Measurements from ENCODE around the gene BCOR.

BCOR gene

DNA sequence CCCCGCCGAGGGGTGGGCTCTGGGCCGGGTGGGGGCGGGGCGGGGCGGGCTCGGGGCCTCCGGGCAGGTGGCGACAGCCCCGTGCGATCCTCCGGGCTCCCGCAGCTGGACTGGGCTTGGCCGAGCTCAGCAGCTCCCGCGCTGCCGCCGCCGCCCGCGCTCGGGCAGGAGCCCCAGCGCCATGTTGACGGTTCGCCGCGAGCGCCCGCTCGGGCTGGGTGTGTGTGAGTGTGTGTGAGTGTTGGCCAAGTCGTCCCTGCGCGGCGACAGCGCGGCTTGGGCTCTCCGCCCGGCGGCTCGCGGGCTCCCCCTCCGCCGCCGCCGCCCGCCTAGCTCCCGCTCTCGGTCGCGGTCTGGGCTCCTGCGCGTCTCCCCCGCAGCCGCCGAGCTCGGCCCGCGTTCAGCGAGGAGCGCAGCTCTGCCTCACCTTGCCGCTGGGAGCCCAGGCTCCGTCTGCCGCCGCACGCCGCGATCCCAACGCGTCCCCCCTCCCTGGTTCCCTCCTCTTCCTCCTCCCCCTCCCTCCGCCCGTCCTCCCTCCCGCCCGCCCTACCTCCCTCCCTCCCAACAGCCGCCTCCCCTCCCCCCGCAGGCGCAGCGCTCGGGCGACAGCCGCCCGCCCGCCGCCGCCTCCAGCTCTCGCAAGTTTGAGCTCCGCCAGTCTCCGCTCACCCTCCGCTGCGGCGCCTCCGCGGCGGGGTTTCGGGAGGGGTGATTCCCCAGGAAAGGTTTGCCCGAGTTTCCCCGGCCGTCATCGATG is at the start of gene BCOR:
BCOR (minus strand) TSS at position 455 of the 760 bp plus-strand sequence. CDS start 20,029 bp downstream, outside the sequence.
- DNase-seq (ENCODE audit: low read depth), result peak; percentile 66

GRCh38 chrX:40147126-40147952 is 49.6 kb upstream of the BCOR start:
- DNase-seq (ENCODE audit: low read depth), result no peak

GRCh38 chrX:40146262-40147125 is 48.7 kb upstream of the BCOR start:
- DNase-seq (ENCODE audit: low read depth), result peak; percentile 48

DNA sequence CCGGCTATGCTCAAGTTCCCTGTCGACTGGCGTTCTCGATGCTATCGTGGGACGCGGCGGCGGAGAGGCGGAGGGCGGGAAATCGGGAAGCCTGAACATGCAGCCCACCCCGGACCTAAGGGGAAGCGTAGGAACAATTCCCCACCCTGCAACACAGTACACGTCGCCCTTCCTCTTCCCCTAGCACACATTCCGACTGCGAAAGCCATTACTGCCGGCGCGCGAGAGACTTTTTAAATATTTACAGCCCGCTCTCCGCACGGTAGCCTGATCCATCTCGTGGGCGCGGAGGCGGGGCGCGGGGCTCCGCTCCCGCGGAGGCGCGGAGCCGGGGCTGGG is 48.1 kb upstream of the BCOR start:
- DNase-seq (ENCODE audit: low read depth), result peak; percentile 18

DNA sequence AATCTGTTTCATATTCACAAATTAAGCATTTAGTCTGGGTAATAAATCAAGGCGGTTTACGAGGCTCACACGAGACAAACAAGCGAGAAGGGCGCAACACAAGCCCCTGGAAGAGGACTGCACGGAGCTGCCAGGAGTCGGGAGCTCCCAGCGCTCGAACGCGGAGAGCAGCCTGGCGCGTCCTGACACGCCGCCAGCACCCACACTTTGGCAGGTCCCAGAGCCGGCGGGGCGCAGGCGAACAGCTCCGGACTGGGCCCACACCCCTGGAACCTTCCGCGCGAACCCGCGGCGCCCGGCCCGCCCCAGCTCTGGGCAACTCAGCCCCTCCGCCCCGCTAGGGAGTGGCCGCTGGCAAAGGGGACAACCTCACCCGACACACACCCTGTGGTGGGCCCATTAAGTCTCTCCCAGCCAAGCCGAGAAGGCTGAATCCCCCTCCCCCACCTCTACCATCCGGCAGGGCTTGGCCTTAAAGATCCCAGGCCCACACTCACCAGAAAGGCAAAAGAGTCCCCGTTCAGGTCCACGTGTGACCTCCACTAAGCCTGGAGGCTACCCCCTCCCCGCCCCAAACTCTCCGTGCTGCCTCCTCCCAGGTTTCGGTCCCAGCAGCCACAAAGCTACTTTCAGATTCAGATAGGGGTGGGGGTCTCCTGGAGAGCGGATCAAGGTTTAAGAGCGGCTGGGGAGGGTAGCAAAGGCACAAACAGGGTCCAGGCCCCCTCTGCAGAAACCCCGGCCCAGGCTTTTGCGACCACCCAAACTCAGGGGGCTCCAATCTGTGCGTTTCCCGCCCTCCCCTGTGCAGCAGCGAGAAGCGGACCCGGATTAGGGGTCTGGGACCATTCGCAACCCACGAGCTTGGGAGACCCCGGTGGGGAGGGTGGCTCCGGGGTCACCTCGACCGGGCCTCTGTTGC is 47.5 kb upstream of the BCOR start:
- peak; percentile 16 for DNase-seq (ENCODE audit: low read depth)

DNA sequence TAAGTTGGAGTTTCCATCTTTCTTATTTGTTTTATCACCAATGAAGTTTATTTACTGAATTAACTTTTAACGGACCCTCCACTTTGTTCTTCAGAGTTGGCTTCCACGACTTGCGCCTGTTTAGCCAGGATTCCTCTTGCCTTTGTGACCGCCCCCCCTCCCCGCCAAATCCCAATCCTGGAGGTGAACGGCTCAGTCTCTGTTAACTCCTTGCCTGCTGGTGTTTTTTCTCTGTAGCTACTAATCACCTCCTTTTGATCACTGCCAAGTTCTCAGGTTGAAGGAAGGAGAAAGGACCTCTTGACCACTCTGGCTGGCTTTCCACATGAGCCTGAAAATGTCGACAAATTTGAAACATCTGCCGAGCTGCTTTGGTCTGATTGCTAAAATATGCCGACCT is 46.8 kb upstream of the BCOR start:
- no peak for DNase-seq (ENCODE audit: low read depth)

- no peak for DNase-seq (ENCODE audit: low read depth)
Observed at GRCh38 chrX:40143987-40144386, 46.2 kb upstream of the BCOR start.

DNA sequence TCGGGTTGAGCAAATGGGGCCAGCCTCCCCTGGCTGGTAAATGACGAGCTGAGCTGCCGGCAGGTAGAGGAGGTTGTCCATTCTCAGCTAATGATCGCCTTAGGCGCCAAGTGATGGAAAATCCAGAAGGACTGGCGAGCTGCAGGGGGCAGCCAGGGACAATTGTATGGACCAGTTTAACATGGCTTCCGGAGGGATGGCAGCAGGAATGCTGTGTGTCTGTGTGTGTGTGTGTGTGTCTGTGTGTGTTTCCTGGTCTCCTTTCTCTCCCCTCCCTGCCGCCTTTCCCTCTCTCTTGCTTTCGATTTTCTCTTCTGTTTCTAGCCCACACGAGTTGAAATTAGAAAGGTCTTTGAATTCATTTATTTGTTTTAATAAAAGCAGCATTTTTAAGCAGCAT is 45.2 kb upstream of the BCOR start:
- DNase-seq (ENCODE audit: low read depth), result no peak

DNA sequence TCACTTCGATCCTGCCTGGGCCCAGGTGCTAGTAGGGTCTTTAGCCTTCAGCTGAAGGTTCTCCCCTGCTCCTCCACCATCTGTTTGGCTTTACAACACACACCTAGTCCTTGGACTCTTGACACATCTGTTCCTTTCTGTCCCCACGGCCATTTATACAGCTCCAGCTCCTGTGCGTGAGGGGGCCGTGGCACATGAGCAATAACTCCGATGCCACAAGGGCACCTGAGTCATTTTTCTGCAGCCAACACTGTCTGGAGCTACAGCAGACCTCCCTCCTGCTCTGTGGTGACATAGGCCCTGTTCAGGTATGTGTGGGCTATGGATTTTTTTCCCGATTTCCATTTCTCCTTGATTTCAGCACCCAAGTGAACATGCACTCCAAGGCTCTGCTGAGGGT is 44.7 kb upstream of the BCOR start:
- DNase-seq (ENCODE audit: low read depth), result no peak

DNA sequence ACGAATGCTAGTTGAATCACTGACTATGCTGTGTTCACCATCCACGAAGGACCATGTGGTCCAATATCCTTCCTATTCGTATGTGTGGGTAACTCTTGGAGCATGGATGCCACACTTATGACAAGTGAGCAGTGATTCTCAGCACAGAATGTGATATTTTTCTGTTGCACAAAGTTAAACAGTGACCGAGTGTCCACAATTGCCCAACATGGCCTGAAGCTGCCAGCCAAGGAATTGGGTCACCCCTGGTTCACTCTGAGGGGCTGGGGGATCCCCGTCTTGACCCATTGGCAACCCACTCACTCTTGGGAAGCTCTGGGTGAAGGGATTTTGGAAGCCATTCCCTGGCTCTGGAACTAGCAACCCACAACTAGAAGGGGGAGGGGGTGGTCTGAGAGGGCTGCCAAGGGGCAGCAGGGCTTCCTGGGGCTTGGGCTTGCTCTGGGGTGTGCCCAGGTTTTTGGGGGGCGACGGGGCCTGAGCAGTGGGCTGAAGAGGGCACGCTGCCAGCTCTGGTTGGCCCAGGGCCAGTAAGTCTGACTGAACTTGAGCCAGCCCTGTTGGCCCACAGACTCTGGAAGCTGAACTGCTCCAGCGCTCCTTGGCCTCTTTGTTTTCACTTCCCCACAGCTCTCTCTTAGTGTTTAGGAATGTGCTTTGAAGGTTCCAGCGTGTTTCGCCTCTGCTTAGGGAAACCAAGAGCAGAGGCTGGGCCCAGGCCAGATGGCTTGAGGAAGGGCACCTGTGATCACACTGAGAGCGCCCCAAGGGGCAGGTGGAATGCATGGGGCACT is 43.1 kb upstream of the BCOR start:
- DNase-seq (ENCODE audit: low read depth), result no peak

- peak; percentile 82 for DNase-seq (ENCODE audit: low read depth)
Observed at GRCh38 chrX:40132751-40133150, 35.0 kb upstream of the BCOR start.

- no peak for DNase-seq (ENCODE audit: low read depth)
Observed at GRCh38 chrX:40131654-40132337, 34.0 kb upstream of the BCOR start.

DNA sequence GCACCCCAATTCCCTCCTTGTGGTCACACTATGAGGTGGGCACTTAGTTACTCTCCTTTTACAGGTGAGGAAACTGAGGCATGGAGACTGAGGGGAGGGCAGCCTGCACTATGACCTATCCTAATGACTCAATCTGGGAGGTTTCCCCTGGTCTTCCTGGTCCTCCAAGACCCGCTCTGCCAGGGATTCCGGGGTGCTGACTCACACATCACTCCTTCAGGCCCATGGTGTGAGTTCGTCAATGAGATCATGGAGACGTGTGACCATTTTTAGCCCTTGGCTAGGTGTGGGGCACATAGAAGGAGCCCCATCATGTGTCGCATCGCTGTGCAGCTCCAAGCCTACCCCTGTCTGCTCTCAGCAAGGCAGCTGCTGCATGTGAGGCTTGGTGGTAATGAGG is 32.4 kb upstream of the BCOR start:
- DNase-seq (ENCODE audit: low read depth), result peak; percentile 84

DNA sequence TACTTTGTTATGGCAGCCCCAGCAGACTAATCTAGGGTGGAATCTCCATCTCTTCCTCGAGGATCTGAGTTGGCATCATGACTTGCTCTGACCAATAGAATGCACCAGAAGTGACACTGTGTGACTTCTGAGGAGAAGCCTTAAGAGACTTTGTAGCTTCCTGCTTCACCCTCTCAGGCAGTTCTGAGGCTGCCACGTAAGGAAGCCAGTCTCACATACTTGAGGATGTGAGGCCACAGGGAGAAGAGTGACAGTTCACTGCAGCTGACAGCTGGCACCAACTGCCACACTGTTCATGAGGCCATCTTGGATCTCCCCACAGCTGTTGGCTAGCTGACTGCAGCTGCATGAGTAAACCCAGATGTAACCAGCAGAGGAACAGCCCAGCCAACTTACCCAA is 29.3 kb upstream of the BCOR start:
- DNase-seq (ENCODE audit: low read depth), result peak; percentile 26

DNA sequence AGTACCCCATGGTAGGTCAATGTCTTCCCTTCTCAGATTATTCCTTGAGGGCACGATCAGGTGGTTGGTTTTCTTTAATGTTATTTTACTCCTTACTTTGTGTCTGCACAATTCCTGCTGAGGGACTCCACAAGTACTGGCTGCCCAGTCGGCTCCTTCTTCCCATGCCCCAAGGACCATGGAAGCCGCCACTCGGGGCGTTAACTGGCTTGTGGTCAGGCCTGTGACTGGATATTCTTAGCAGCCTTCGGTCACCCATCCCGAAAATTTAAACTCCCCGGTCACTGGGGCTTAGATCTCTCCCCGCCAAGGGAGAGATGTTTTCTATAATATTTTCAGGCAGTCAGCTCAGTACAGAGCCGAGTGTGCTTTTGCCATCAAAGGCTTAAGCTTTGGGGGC is 24.7 kb upstream of the BCOR start:
- DNase-seq (ENCODE audit: low read depth), result no peak

- no peak for DNase-seq (ENCODE audit: low read depth)
Observed at GRCh38 chrX:40121618-40122017, 23.9 kb upstream of the BCOR start.

GRCh38 chrX:40120838-40121580 is 23.3 kb upstream of the BCOR start:
- no peak for DNase-seq (ENCODE audit: low read depth)

DNA sequence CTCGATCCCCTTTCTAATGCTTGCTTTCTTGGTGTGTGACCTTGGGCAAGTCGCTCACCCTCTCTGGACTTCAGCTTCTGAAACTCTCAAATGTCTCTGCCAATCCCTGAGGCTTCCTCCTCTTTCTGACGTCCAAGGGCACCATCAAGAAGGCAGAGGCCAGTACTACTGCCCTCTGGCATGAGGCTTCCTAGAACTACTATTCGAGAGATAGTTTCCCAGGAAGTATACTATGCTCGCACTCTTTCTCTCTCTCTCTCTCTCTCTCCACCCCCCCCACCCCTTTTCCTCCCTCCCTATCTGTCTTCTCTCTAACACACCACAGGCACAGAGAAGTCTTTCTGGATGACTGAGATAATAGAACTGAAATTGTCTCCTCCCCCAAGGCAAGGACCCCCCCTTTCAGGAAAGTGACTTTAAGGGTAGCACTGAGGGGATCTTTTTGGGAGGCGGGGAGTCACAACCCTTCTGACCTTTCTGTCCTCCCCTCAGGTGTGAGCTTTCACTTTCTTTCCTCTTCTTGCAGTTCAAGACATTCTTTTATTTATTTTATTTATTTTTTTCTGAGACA is 20.0 kb upstream of the BCOR start:
- no peak for DNase-seq (ENCODE audit: low read depth)

DNA sequence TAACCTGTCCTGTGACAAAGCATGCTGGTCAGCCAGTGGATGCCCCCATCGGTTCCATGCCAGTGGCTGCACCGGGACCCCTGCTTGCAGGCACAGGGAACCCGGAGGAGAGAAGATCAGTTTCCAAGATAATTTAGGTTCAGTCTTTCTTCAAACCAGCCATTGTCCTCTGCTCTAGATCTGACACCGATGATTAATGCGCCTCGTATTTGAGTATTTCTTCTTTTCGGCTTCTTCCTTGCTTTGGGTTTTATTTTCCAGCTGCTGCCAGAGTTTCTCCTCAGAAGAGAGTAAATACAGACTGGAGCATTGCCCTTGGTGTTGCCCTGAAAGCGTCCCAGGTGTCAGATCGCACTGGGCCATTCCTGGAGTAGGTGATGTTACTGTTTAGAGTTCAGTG is 19.2 kb upstream of the BCOR start:
- DNase-seq (ENCODE audit: low read depth), result no peak

All from ELR (cell line).